ENCODE measurements around the gene UROS.

The UROS gene

DNA sequence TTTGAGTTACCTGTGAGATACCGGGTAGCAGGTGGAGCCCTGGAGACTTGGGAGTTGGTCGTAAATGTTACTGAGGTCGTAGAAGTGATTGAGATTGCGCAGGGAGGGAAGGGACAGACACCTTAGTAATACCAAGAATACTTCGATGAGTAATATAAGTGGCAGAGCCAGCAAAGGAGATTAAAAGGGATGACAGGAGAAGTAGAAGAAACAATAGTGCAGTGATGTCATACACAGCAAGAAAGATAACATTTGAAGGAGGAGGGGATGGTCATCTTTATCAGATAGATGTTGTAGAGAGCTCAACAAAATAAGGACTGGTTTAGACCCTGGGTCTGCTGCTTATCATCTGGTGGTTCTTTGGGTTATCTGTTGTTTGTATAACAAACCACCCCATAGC lies 5.3 kb upstream of the UROS start:
- DNase-seq (ENCODE audit: low spot score) = no peak

- DNase-seq (ENCODE audit: low spot score) = no peak
Measured at GRCh38 chr10:125827133-125827532, 4.1 kb upstream of the UROS start.

GRCh38 chr10:125824736-125825135 lies 1.7 kb upstream of the UROS start:
- DNase-seq (ENCODE audit: low spot score) = no peak

GRCh38 chr10:125823663-125824251 lies 699 bp upstream of the UROS start:
- DNase-seq (ENCODE audit: low spot score) = no peak

DNA sequence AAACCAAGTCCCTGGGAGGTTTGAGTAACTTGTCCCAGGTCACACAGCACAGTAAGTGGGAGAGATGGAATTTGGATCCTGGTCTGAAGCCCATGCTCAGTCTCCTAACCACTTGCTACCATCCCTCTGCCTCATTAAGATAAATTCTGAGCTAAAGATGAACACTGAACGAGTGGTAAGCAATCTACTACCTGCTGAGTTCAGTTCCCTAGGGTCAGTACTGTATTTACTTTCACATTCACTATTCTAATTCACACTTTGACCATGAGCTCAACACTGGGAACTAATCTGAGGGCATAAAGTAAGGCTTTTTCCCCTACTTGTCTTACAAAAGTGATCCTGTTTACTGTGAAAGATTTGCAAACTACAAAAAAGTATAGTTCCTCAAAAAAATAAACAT lies 2.4 kb downstream of the UROS start:
- no peak for DNase-seq (ENCODE audit: low spot score)

- no peak for DNase-seq (ENCODE audit: low spot score)
Measured at GRCh38 chr10:125817337-125817946, 5.6 kb downstream of the UROS start.

- DNase-seq (ENCODE audit: low spot score) = no peak
Measured at GRCh38 chr10:125816548-125816947, 6.5 kb downstream of the UROS start.

DNA sequence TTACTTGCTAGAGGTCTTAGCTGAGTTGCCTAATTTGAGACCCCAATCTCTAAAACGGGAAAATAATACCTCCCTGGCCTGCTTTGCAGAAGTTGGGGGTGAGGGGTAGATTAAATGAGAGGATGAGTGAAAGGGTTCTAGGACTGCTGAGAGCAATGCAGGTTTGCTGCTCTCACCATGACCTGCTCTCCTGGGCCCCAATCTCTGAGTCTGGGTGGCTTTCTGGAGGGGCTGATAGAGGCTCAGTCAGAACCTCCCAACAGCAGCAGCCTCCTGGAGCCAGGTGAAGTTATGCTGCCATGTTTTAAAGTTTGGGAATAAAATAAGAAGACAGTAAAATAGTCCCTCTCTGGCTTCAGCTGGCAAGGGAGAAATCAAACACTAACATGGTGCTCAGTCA lies 7.3 kb downstream of the UROS start:
- no peak for DNase-seq (ENCODE audit: low spot score)

DNA sequence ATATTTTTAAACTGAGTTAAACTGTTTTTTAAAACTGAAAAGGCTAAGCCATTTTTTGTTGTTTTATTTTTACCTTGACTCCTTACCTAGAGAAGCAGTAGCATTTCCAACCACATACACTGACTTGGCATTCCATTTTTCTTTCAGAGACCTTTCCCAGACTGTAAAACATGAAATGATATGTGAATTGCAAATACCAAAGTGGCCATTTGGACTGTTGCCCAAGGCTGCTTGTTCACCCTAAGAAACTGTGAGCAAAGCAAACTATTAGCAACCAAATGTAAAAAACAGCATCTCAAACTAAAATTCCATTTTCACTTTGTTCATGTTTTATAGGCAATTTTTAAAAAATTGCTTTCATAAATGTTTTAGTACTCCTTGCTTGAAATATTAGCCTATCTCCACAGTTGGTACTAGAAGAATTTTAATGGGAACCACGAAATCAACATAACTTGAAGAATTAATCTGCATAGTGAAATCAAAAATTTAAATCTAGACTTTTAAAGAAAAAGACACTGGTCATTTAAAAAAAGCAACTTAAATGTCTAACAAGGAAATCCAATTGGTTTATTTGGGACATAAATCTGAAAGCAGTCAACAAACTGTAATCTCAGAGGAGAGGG lies 10.8 kb downstream of the UROS start:
- no peak for DNase-seq (ENCODE audit: low spot score)

- no peak for DNase-seq (ENCODE audit: low spot score)
Measured at GRCh38 chr10:125811251-125811650, 11.8 kb downstream of the UROS start.

DNA sequence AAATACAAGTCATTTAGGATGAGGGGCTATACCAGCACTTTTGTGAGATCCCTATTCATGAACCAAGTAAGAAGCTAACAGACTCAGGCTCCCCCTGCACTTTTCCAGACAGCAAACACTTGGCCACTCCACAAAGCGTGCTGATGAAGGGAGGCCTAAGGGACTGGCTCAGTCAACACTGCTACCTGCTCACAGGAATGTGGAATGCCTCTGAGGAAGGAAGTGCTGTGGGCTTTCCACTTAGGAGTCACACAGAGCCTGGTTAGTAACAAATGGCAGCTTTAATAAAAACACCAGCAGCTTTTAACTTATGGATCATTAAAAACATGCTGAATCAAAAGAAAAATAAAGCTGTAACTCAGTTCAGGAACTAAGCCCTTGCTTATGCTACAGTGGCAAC lies 15.0 kb downstream of the UROS start:
- DNase-seq (ENCODE audit: low spot score) = no peak

- no peak for DNase-seq (ENCODE audit: low spot score)
Measured at GRCh38 chr10:125802739-125803138, 20.3 kb downstream of the UROS start.

DNA sequence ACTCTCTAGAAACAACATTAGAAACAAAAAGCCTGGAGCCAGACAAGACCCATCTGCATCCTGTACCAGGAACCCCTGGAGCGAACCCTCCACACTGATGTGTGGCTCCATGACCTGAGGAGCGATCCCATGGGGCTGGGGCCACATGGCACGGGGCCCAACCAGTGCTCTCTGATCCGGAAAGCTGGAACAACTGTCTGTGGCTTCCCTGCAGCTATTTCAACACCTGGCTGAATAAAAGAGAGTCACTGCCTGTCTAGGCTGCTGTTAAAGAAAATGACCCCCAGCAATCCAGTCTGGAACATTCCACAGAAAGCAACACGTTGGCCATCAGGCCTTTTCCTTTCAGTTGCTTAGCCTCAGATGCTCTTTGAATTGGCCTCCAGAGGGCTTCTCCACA lies 20.9 kb downstream of the UROS start:
- no peak for DNase-seq (ENCODE audit: low spot score)

DNA sequence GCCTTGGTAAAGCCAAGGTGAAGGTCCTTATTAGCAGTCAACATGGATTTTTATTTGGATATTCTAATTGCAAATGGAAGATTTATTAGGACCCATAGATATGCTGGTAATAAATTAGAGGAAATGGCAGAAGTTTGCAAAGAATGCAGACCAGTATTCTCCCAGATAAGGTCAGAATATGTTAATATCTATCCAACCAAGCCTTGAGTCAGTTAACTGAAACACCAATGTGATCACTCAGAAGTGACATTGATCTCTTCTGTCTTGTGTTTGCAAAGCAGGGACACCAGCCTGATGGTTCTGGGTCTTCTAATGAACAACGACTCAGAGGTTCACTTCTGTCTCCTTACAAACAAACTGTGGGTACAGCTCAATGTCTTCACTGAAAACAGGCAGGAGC lies 21.5 kb downstream of the UROS start:
- DNase-seq (ENCODE audit: low spot score) = no peak

DNA sequence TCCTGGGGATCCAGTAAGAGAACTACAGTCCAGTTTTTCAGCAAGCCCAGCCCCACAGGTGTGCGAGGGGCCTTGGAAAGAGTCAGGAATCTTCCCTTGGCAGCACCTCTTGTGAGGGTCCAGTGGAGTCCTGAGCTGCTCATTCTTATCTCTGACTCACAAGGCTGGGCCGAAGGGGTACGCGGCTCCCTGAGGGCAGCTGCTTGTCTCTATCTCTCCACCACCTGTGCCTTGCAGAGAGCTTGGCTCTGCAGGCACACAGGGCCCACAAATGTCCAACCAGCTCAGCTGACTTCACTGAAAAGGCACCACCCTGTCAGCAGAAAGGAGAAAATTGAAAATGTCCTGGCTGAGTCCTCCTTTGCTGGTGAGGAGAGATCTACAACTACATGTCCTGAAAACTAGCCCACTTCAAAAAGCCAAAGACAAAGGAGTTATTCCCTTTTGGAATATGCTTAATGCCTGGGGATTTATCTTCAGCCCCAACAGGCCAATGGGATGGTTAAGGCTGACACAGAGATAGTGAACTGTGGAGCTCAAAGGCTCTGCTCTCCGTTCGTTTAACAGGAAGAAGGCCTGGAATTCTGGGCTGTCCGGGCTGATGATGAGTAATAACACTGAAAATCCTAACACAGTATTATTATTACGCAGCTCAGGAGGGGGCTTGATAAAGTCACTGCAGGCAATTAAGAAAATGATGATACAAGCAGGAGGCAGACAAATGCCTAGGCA lies 23.4 kb downstream of the UROS start:
- DNase-seq (ENCODE audit: low spot score) = no peak

- no peak for DNase-seq (ENCODE audit: low spot score)
Measured at GRCh38 chr10:125797994-125798662, 24.9 kb downstream of the UROS start.

DNA sequence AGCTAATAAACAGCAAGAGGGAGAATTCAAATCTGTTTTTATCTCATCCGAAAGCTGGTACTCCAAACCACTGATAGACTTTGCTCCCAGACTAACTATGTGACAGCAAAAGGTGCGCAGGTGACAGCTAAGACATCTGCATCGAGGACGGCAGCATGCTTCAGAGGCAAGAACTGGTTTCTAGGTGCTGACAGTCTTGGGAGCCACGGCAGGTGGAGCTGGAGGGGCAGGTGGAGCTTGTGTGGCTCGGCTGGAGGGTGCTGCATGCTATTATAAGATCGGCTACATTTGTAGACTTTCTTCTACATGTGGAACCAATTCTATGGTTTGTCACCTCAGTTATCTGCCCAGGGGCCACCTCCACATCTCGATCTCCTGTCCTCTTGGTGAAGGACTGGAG lies 25.6 kb downstream of the UROS start:
- no peak for DNase-seq (ENCODE audit: low spot score)

GRCh38 chr10:125795637-125796190 lies 27.3 kb downstream of the UROS start:
- no peak for DNase-seq (ENCODE audit: low spot score)

GRCh38 chr10:125795128-125795527 lies 27.9 kb downstream of the UROS start:
- no peak for DNase-seq (ENCODE audit: low spot score)

GRCh38 chr10:125792342-125793300 lies 30.4 kb downstream of the UROS start:
- no peak for DNase-seq (ENCODE audit: low spot score)

Measured in germinal center (tissue), 1 donor.